Stimulated activated naive CD8-positive, alpha-beta T cell treated with anti-CD3 and anti-CD28 coated beads, Interleukin-15, Interleukin-2, amounts not matched to agents 100 ng/mL and 50 ng/mL, for 24 hours (primary cell): Measurements from ENCODE around the gene DPEP3.
"Not testable (repeated sequence)": the region's sequence is repeated elsewhere in the genome, so short reads cannot be mapped to it uniquely, and the experiment has no call there.

Experiments
- H3K27ac Mint-ChIP-seq: one replicate; pipeline ENCODE4 v1.8.0; 2021; ENCODE audit warnings: mild to moderate bottlenecking, mixed read lengths
- H3K27me3 Mint-ChIP-seq: one replicate; pipeline ENCODE4 v1.8.0; 2021; ENCODE audit warnings: mixed read lengths
- H3K36me3 Mint-ChIP-seq: one replicate; pipeline ENCODE4 v1.8.0; 2021; ENCODE audit warnings: low read depth, mixed read lengths
- H3K4me1 Mint-ChIP-seq: one replicate; pipeline ENCODE4 v1.8.0; 2021; ENCODE audit warnings: low read depth, mixed read lengths
- H3K4me3 Mint-ChIP-seq: one replicate; pipeline ENCODE4 v1.8.0; 2021; ENCODE audit warnings: mild to moderate bottlenecking, mixed read lengths
- H3K9me3 Mint-ChIP-seq: one replicate; pipeline ENCODE4 v1.8.0; 2021; ENCODE audit warnings: mixed read lengths

Gene DPEP3

GRCh38 chr16:68000450-68000849, 20.2 kb upstream of the DPEP3 start:
- H3K27ac Mint-ChIP-seq: peak overlapping the region; percentile 55
- H3K4me1 Mint-ChIP-seq: peaks cover 51% of the 10 kb centered on the region
- H3K27me3 Mint-ChIP-seq: no peaks in the 10 kb centered on the region
- H3K36me3 Mint-ChIP-seq: no peaks in the 10 kb centered on the region
- no peaks in the 10 kb centered on the region for H3K9me3 Mint-ChIP-seq
- peak overlapping the region; percentile 19 for H3K4me3 Mint-ChIP-seq

GRCh38 chr16:67999985-68000384, 19.7 kb upstream of the DPEP3 start:
- Mint-ChIP-seq H3K4me3 (peak overlapping the region; percentile 75), H3K27me3 (no peaks in the 10 kb centered on the region), H3K27ac (peak overlapping the region; percentile 70), H3K9me3 (no peaks in the 10 kb centered on the region), H3K4me1 (peaks cover 51% of the 10 kb centered on the region), H3K36me3 (no peaks in the 10 kb centered on the region)

- Mint-ChIP-seq H3K4me1 (peaks cover 53% of the 10 kb centered on the region), H3K27ac (peak within 1 kb of the TSS; percentile 86), H3K4me3 (peak within 1 kb of the TSS; percentile 75)
- not testable (repeated sequence) for H3K9me3 Mint-ChIP-seq, H3K36me3 Mint-ChIP-seq, H3K27me3 Mint-ChIP-seq
These were observed 18.7 kb upstream of the DPEP3 start, which contains the start of gene DPEP2 for GRCh38 chr16:67998779-67999688. Gene DPEP2, minus strand, starts transcription at chr16:67999484. Its CDS starts 6,272 bp downstream, at chr16:67993212.

- Mint-ChIP-seq H3K4me1 (peaks cover 60% of the 10 kb centered on the region), H3K27ac (peak overlapping the region; percentile 86), H3K4me3 (peak overlapping the region; percentile 75)
- H3K9me3 Mint-ChIP-seq, H3K27me3 Mint-ChIP-seq, H3K36me3 Mint-ChIP-seq: not testable (repeated sequence)
These were observed 18.0 kb upstream of the DPEP3 start for GRCh38 chr16:67998231-67998778.

- Mint-ChIP-seq H3K9me3 (no peaks in the 10 kb centered on the region), H3K36me3 (no peaks in the 10 kb centered on the region), H3K4me3 (peak overlapping the region; percentile 38), H3K4me1 (peaks cover 69% of the 10 kb centered on the region), H3K27me3 (no peaks in the 10 kb centered on the region), H3K27ac (no peak overlapping the region)
These were observed 16.4 kb upstream of the DPEP3 start for GRCh38 chr16:67996666-67997065.

- no peak overlapping the region for H3K4me3 Mint-ChIP-seq
- peak overlapping the region; percentile 70 for H3K27ac Mint-ChIP-seq
- peaks cover 65% of the 10 kb centered on the region for H3K4me1 Mint-ChIP-seq
- H3K9me3 Mint-ChIP-seq: no peaks in the 10 kb centered on the region
- no peaks in the 10 kb centered on the region for H3K36me3 Mint-ChIP-seq
- no peaks in the 10 kb centered on the region for H3K27me3 Mint-ChIP-seq
These were observed 15.1 kb upstream of the DPEP3 start for GRCh38 chr16:67995423-67995822.

- Mint-ChIP-seq H3K27ac (peak overlapping the region; percentile 93), H3K4me3 (peak overlapping the region; percentile 73), H3K4me1 (peaks cover 51% of the 10 kb centered on the region)
- not testable (repeated sequence) for H3K27me3 Mint-ChIP-seq, H3K9me3 Mint-ChIP-seq, H3K36me3 Mint-ChIP-seq
These were observed 13.7 kb upstream of the DPEP3 start for GRCh38 chr16:67994040-67994408.

- Mint-ChIP-seq H3K9me3 (no peaks in the 10 kb centered on the region), H3K27me3 (no peaks in the 10 kb centered on the region), H3K4me1 (peaks cover 45% of the 10 kb centered on the region), H3K27ac (peak overlapping the region; percentile 93), H3K36me3 (no peaks in the 10 kb centered on the region), H3K4me3 (peak overlapping the region; percentile 73)
These were observed 13.1 kb upstream of the DPEP3 start for GRCh38 chr16:67993207-67994039.

- Mint-ChIP-seq H3K27me3 (no peaks in the 10 kb centered on the region), H3K27ac (peak overlapping the region; percentile 67), H3K36me3 (no peaks in the 10 kb centered on the region), H3K4me3 (no peak overlapping the region), H3K9me3 (no peaks in the 10 kb centered on the region), H3K4me1 (peaks cover 43% of the 10 kb centered on the region)
These were observed 12.4 kb upstream of the DPEP3 start for GRCh38 chr16:67992661-67993206.

- Mint-ChIP-seq H3K36me3 (no peaks in the 10 kb centered on the region), H3K27ac (no peak overlapping the region), H3K9me3 (no peaks in the 10 kb centered on the region), H3K4me1 (peaks cover 24% of the 10 kb centered on the region), H3K27me3 (no peaks in the 10 kb centered on the region), H3K4me3 (no peak overlapping the region)
These were observed 9.7 kb upstream of the DPEP3 start for GRCh38 chr16:67990018-67990386.

GRCh38 chr16:67989322-67990017, 9.2 kb upstream of the DPEP3 start:
- Mint-ChIP-seq H3K27me3 (no peaks in the 10 kb centered on the region), H3K36me3 (no peaks in the 10 kb centered on the region), H3K4me1 (peaks cover 25% of the 10 kb centered on the region), H3K4me3 (no peak overlapping the region), H3K9me3 (no peaks in the 10 kb centered on the region), H3K27ac (no peak overlapping the region)

- H3K4me1 Mint-ChIP-seq: peaks cover 28% of the 10 kb centered on the region
- no peaks in the 10 kb centered on the region for H3K27me3 Mint-ChIP-seq
- H3K27ac Mint-ChIP-seq: no peak overlapping the region
- H3K36me3 Mint-ChIP-seq: no peaks in the 10 kb centered on the region
- no peak overlapping the region for H3K4me3 Mint-ChIP-seq
- H3K9me3 Mint-ChIP-seq: no peaks in the 10 kb centered on the region
These were observed 8.4 kb upstream of the DPEP3 start for GRCh38 chr16:67988675-67989074.

GRCh38 chr16:67987460-67988160, 7.3 kb upstream of the DPEP3 start:
- Mint-ChIP-seq H3K9me3 (no peaks in the 10 kb centered on the region), H3K27ac (peak overlapping the region; percentile 28), H3K36me3 (no peaks in the 10 kb centered on the region), H3K4me3 (no peak overlapping the region), H3K4me1 (peaks cover 28% of the 10 kb centered on the region), H3K27me3 (no peaks in the 10 kb centered on the region)

- H3K27me3 Mint-ChIP-seq: no peaks in the 10 kb centered on the region
- peaks cover 24% of the 10 kb centered on the region for H3K4me1 Mint-ChIP-seq
- H3K27ac Mint-ChIP-seq: no peak overlapping the region
- no peaks in the 10 kb centered on the region for H3K9me3 Mint-ChIP-seq
- H3K4me3 Mint-ChIP-seq: no peak overlapping the region
- no peaks in the 10 kb centered on the region for H3K36me3 Mint-ChIP-seq
These were observed 6.7 kb upstream of the DPEP3 start for GRCh38 chr16:67986949-67987348.
